GM23248 (cell line): ENCODE measurements around the gene MBLAC1. TPM values are rescaled to one million over a fixed set of nuclear protein-coding genes. Genes with fewer than 3 reads are reported as not detected.
A peak's percentile ranks its signal among the peaks of the same experiment; 100 is the strongest.

ENCODE experiments used
- DNase-seq: peaks from one replicate; pipeline ENCODE4 v3.0.0-alpha.2; 2015
- H2AFZ ChIP-seq: fragments of 200-600 bp; sonication (generic); 2 replicates; pipeline ENCODE4 v1.6.1; 2016; ENCODE audit warnings: antibody characterized with exemption
- H3F3A ChIP-seq: fragments of 200-600 bp; sonication (generic); 2 replicates; pipeline ENCODE4 v1.6.1; 2016; ENCODE audit warnings: mild to moderate bottlenecking, antibody characterized with exemption, mixed run types; ENCODE audit not compliant: insufficient read depth
- H3K27ac ChIP-seq: fragments of 200-600 bp; sonication (generic); 2 replicates; pipeline ENCODE4 v1.5.1; 2016; ENCODE audit warnings: mild to moderate bottlenecking
- H3K27me3 ChIP-seq: fragments of 200-600 bp; sonication (generic); replicated peaks from 2 replicates; pipeline ENCODE4 v1.6.1; 2016; ENCODE audit warnings: mild to moderate bottlenecking; ENCODE audit not compliant: insufficient read depth
- H3K36me3 ChIP-seq: fragments of 200-600 bp; sonication (generic); 2 replicates; pipeline ENCODE4 v1.6.1; 2016; ENCODE audit warnings: low read depth, mild to moderate bottlenecking
- H3K4me1 ChIP-seq: fragments of 200-600 bp; sonication (generic); 2 replicates; pipeline ENCODE4 v1.6.1; 2016; ENCODE audit warnings: mild to moderate bottlenecking; ENCODE audit not compliant: insufficient read depth
- H3K4me2 ChIP-seq: fragments of 200-600 bp; sonication (generic); one replicate; pipeline ENCODE4 v1.6.1; 2016; ENCODE audit warnings: mild to moderate bottlenecking; ENCODE audit not compliant: unreplicated experiment
- H3K4me3 ChIP-seq: fragments of 200-600 bp; sonication (generic); 2 replicates; pipeline ENCODE4 v1.5.1; 2016; ENCODE audit warnings: mild to moderate bottlenecking
- H3K79me2 ChIP-seq: fragments of 200-600 bp; sonication (generic); 2 replicates; pipeline ENCODE4 v1.6.1; 2016; ENCODE audit warnings: mild to moderate bottlenecking; ENCODE audit not compliant: insufficient read depth
- H3K9ac ChIP-seq: fragments of 200-600 bp; sonication (generic); 2 replicates; pipeline ENCODE4 v1.6.1; 2016; ENCODE audit warnings: mild to moderate bottlenecking
- H3K9me2 ChIP-seq: fragments of 200-600 bp; sonication (generic); 2 replicates; pipeline ENCODE4 v1.6.1; 2016; ENCODE audit warnings: mixed run types, mild to moderate bottlenecking, moderate library complexity; ENCODE audit not compliant: insufficient read depth
- H3K9me3 ChIP-seq: fragments of 200-600 bp; sonication (generic); one replicate; pipeline ENCODE4 v1.6.1; 2017; ENCODE audit warnings: low read depth
- H4K20me1 ChIP-seq: fragments of 200-600 bp; sonication (generic); 2 replicates; pipeline ENCODE4 v1.6.0; 2016; ENCODE audit not compliant: insufficient read depth
- EZH2 ChIP-seq: fragments of 200-600 bp; sonication (generic); IDR thresholded peaks from 2 replicates; pipeline ENCODE4 v1.6.1; 2018; ENCODE audit warnings: antibody characterized with exemption, mild to moderate bottlenecking; ENCODE audit not compliant: insufficient read depth, poor library complexity, severe bottlenecking
- EZH2phosphoT487 ChIP-seq: fragments of 200-600 bp; sonication (generic); IDR thresholded peaks from 2 replicates; pipeline ENCODE4 v1.6.1; 2018; ENCODE audit warnings: antibody characterized with exemption, moderate library complexity, mild to moderate bottlenecking, low read depth; ENCODE audit not compliant: insufficient read depth
- WGBS, 2 experiments: methylation state at CpG; one replicate each; pipeline ENCODE4 v1.1.6; 2015 to 2017; ENCODE audit warnings: low lambda C conversion rate in 2 of 2, low coverage in 1 of 2; ENCODE audit errors: missing lambda C conversion rate in 2 of 2; 5-methylcytosine and 5-hydroxymethylcytosine counted together
- in situ Hi-C: fragments of 300-500 bp; cut with MboI; formaldehyde crosslinking; loops from 2 replicates; pipeline ENCODE4 v1.15.0; 2020
- polyA plus RNA-seq: library from polyadenylated mRNA; unstranded; fragments of >200 nt; fragmentation: Nextera tagmentation; extraction: Ambion mirVana; gene quantifications from 2 replicates; pipeline ENCODE4 v1.2.1, GENCODE V29; 2016
- total RNA-seq: library from RNA; depleted of rRNA; stranded (reverse); fragments of >200 nt; shearing (Covaris generic); gene quantifications from 2 replicates; pipeline ENCODE4 v1.2.3, GENCODE V29; 2014

Gene MBLAC1
- total and polyA plus RNA-seq, 2 experiments from 2014 or later, result 0.43 to 1.3 TPM

- Histone ChIP-seq H3K36me3 (no peaks in the 10 kb centered on the region), H3K4me1 (peaks cover 12% of the 10 kb centered on the region; the same call in 1 of the 2 replicates), H2AFZ (peak within 1 kb of the TSS; percentile 94), H3K9me3 (no peaks in the 10 kb centered on the region), H3K9me2 (no peaks in the 10 kb centered on the region), H3K27ac (peak within 1 kb of the TSS; percentile 13; the same call in 1 of the 2 replicates), H4K20me1 (no peaks in the 10 kb centered on the region), H3K79me2 (peaks cover 28% of the 10 kb centered on the region), H3K4me3 (peak within 1 kb of the TSS; percentile 92), H3F3A (peaks cover 11% of the 10 kb centered on the region), H3K27me3 (no peaks in the 10 kb centered on the region), H3K9ac (peak within 1 kb of the TSS; percentile 87), H3K4me2 (peak within 1 kb of the TSS; percentile 89)
- in situ Hi-C loops, result no loop called here
- 1 to 3% methylated on average over 42 to 46 of the region's 46 CpGs for WGBS, 2 experiments
- TF ChIP-seq EZH2 (no peak), EZH2phosphoT487 (no peak)
- peak; percentile 100 for DNase-seq
These were observed 22.0 kb downstream of the MBLAC1 start, which contains the start of gene LAMTOR4 for GRCh38 chr7:100148559-100149328. LAMTOR4 (plus strand) TSS chr7:100148918; CDS start chr7:100148973, 55 bp downstream.

- H3K4me1 ChIP-seq, result peaks cover 12% of the 10 kb centered on the region; the same call in 1 of the 2 replicates
- TF ChIP-seq EZH2 (no peak), EZH2phosphoT487 (no peak)
- H3F3A ChIP-seq, result peaks cover 6% of the 10 kb centered on the region; the same call in 1 of the 2 replicates
- H3K9me3 ChIP-seq, result no peaks in the 10 kb centered on the region
- H3K4me2 ChIP-seq, result no peak overlapping the region
- H3K4me3 ChIP-seq, result no peak overlapping the region
- no peaks in the 10 kb centered on the region; the same call in 1 of the 2 replicates for H3K36me3 ChIP-seq
- H3K79me2 ChIP-seq, result peaks cover 38% of the 10 kb centered on the region
- no peak for DNase-seq
- no peaks in the 10 kb centered on the region for H3K27me3 ChIP-seq
- H3K9ac ChIP-seq, result no peak overlapping the region
- no peak overlapping the region for H2AFZ ChIP-seq
- in situ Hi-C loops, result no loop called here
- H4K20me1 ChIP-seq, result no peaks in the 10 kb centered on the region; the same call in 1 of the 2 replicates
- H3K9me2 ChIP-seq, result no peaks in the 10 kb centered on the region
- no peak overlapping the region for H3K27ac ChIP-seq
These were observed 25.6 kb downstream of the MBLAC1 start for GRCh38 chr7:100152404-100152803.

- WGBS, 2 experiments, result 88 to 89% methylated on average over 18 of the region's 18 CpGs
- Histone ChIP-seq H3K9me2 (no peaks in the 10 kb centered on the region), H3K4me1 (peaks cover 11% of the 10 kb centered on the region; the same call in 1 of the 2 replicates), H3F3A (peaks cover 6% of the 10 kb centered on the region; the same call in 1 of the 2 replicates), H3K27me3 (no peaks in the 10 kb centered on the region), H2AFZ (no peak overlapping the region), H3K27ac (no peak overlapping the region), H4K20me1 (no peaks in the 10 kb centered on the region; the same call in 1 of the 2 replicates), H3K4me3 (no peak overlapping the region), H3K36me3 (no peaks in the 10 kb centered on the region; the same call in 1 of the 2 replicates), H3K9ac (no peak overlapping the region), H3K79me2 (peaks cover 45% of the 10 kb centered on the region), H3K4me2 (no peak overlapping the region), H3K9me3 (no peaks in the 10 kb centered on the region)
- no peak for DNase-seq
- TF ChIP-seq EZH2phosphoT487 (no peak), EZH2 (no peak)
- in situ Hi-C loops, result no loop called here
These were observed 26.3 kb downstream of the MBLAC1 start for GRCh38 chr7:100152937-100153666.

GRCh38 chr7:100153708-100154535 is 27.2 kb downstream of the MBLAC1 start:
- H3K4me1 ChIP-seq, result peaks cover 9% of the 10 kb centered on the region; the same call in 1 of the 2 replicates
- H3K27me3 ChIP-seq, result no peaks in the 10 kb centered on the region
- no peaks in the 10 kb centered on the region; the same call in 1 of the 2 replicates for H3K36me3 ChIP-seq
- H3K4me3 ChIP-seq, result no peak overlapping the region
- H3F3A ChIP-seq, result peaks cover 6% of the 10 kb centered on the region; the same call in 1 of the 2 replicates
- DNase-seq, result peak; percentile 34
- H3K9me3 ChIP-seq, result no peaks in the 10 kb centered on the region
- TF ChIP-seq EZH2phosphoT487, result no peak
- no peak overlapping the region for H3K4me2 ChIP-seq
- H2AFZ ChIP-seq, result no peak overlapping the region
- H4K20me1 ChIP-seq, result no peaks in the 10 kb centered on the region; the same call in 1 of the 2 replicates
- no peaks in the 10 kb centered on the region for H3K9me2 ChIP-seq
- 74 to 77% methylated on average over 16 of the region's 16 CpGs for WGBS, 2 experiments
- H3K9ac ChIP-seq, result no peak overlapping the region
- H3K27ac ChIP-seq, result no peak overlapping the region
- peaks cover 44% of the 10 kb centered on the region for H3K79me2 ChIP-seq
- in situ Hi-C loops, result no loop called here
